ENCODE measurements around the gene PROSER2.

DNA sequence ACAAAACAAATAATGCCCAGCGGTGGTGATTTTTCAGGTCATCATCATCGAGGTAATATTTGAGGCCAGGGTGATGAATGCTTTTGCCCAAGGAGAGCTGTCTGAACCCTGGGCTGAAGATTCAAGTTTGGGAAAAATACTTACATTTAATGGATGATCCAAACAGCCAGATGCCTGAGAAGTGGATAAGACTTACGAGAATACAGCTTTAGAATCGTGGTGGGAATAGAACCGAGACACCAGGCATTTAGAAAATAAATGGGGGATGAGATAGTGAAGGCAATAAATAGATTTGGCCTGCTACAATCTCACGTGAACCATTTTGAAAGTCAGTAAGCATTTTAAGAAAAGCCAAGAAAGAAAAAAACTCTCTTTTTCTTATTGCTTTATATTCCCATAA is 12.2 kb upstream of the PROSER2 start:
- TF ChIP-seq POLR2AphosphoS5 (IDR thresholded peaks at IDR 0.05), result no peak
- no peak for TF ChIP-seq POLR2A (IDR thresholded peaks at IDR 0.05)

Measured in spleen (tissue), 3 donors.